Psoas muscle (tissue), 8 donors: Measurements from ENCODE around the gene RIN3. TPM values are rescaled to one million over a fixed set of nuclear protein-coding genes. Genes with fewer than 3 reads are reported as not detected.

Source experiments
- ATAC-seq, 4 donors: fragments of 200-7000 bp; cut with Tn5 transposase; one replicate each; pipeline ENCODE4 v1.9.1; 2020; ENCODE audit warnings: moderate library complexity in 3 of 4, mild to moderate bottlenecking in 2 of 4
- DNase-seq, 2 donors: peaks; one replicate each; pipeline ENCODE4 v3.0.0-alpha.2; 2020
- H3K27ac ChIP-seq: fragments of 200-600 bp; one replicate; pipeline ENCODE4 v1.8.0; 2022
- H3K27me3 ChIP-seq, 3 donors: fragments of 200-600 bp in 1 of 3; one replicate each; pipeline versions ENCODE4 v1.6.1 to v1.8.0; 2013 to 2022; ENCODE audit warnings: low read length in 2 of 3, mild to moderate bottlenecking in 2 of 3, moderate library complexity in 1 of 3; ENCODE audit not compliant: insufficient read depth in 3 of 3
- H3K36me3 ChIP-seq, 2 donors: fragments of 200-600 bp in 1 of 2; one replicate each; pipeline versions ENCODE4 v1.6.1 to v1.8.0; 2013 to 2022; ENCODE audit warnings: low read depth in 1 of 2, mild to moderate bottlenecking in 1 of 2, moderate library complexity in 1 of 2; ENCODE audit not compliant: insufficient read depth in 1 of 2
- H3K4me1 ChIP-seq: fragments of 200-600 bp; one replicate; pipeline ENCODE4 v1.8.0; 2022
- H3K4me3 ChIP-seq: fragments of 200-600 bp; one replicate; pipeline ENCODE4 v1.8.0; 2022; ENCODE audit warnings: mild to moderate bottlenecking
- H3K9me3 ChIP-seq: fragments of 200-600 bp; one replicate; pipeline ENCODE4 v1.8.0; 2022
- CTCF ChIP-seq: fragments of 200-600 bp; IDR thresholded peaks from one replicate; pipeline ENCODE4 v1.8.0; 2022; ENCODE audit warnings: antibody characterized with exemption
- WGBS, 3 donors: extraction: QIAGEN DNeasy Blood & Tissue Kit; methylation state at CpG; one replicate each; pipeline versions ENCODE4 v1.1.6 to v1.1.7; 2013; 5-methylcytosine and 5-hydroxymethylcytosine counted together
- intact Hi-C, 2 donors: fragments of 100-400 bp; cut with DNase I; formaldehyde crosslinking; loops; one replicate each; pipeline versions ENCODE4 v1.11.0 to v1.14.2; 2022
- polyA plus RNA-seq, 3 donors: library from polyadenylated mRNA; stranded (reverse); fragments of 200-250 nt; gene quantifications; one replicate each; pipeline ENCODE4 v1.2.3, GENCODE V29; 2013
- total RNA-seq, 4 donors: library from RNA; stranded (reverse); fragmentation: NEBNext Ultra II Directional in 2 of 4; extraction: Animal tissue kit (Norgen Biotek cat#: 25700) in 2 of 4; gene quantifications; one replicate each; pipeline versions ENCODE4 v1.2.1 to v1.2.4, GENCODE V29; 2021 to 2023
- donor health status: healthy with polysubstance abuse.
- donor health status: DM: no; HTN: no; CAD: no; lungs with moderate emphysema.
- donor health status: Bipolar disorder and iron deficiency.
- donor health status: healthy.
- donor health status: DM: yes; HTN: yes; CAD: no.
- donor health status: DM: no; HTN: no; CAD: no.
- donor health status: DM: no; HTN: no; CAD: no.
- donor health status: DM: yes; HTN: yes; CAD: no.

The RIN3 gene
- total and polyA plus RNA-seq, 7 donors = 1.2 to 8.7 (median 3.8) TPM

- Histone ChIP-seq H3K36me3 (no peaks in the 10 kb centered on the region), H3K4me3 (no peak overlapping the region), H3K4me1 (no peaks in the 10 kb centered on the region), H3K9me3 (no peaks in the 10 kb centered on the region), H3K27ac (no peak overlapping the region), H3K27me3 (no peaks in the 10 kb centered on the region)
- no peak for DNase-seq
- intact Hi-C loops = no loop called here
- 73 to 79% (median 76%) methylated on average over 6 of the region's 6 CpGs for WGBS, 3 donors
- no peak for ATAC-seq
- TF ChIP-seq CTCF = no peak
These were observed 17.3 kb upstream of the RIN3 start for GRCh38 chr14:92496191-92496857.

- intact Hi-C loops = no loop called here
- WGBS, 3 donors = 91 to 98% (median 93%) methylated on average over 8 of the region's 8 CpGs
- TF ChIP-seq CTCF = no peak
- Histone ChIP-seq H3K4me3 (no peak overlapping the region), H3K27ac (no peak overlapping the region), H3K9me3 (no peaks in the 10 kb centered on the region), H3K4me1 (no peaks in the 10 kb centered on the region), H3K36me3 (no peaks in the 10 kb centered on the region), H3K27me3 (no peaks in the 10 kb centered on the region)
- no peak for ATAC-seq
- no peak for DNase-seq
These were observed 16.2 kb upstream of the RIN3 start for GRCh38 chr14:92497391-92497790.

- no peak for DNase-seq
- Histone ChIP-seq H3K36me3 (no peaks in the 10 kb centered on the region), H3K4me1 (peaks cover 5% of the 10 kb centered on the region), H3K27me3 (no peaks in the 10 kb centered on the region), H3K4me3 (no peak overlapping the region), H3K9me3 (no peaks in the 10 kb centered on the region), H3K27ac (no peak overlapping the region)
- TF ChIP-seq CTCF = no peak
- intact Hi-C loops = no loop called here
- no peak for ATAC-seq
- WGBS, 3 donors = 28 to 55% (median 42%) methylated on average over 3 of the region's 3 CpGs
These were observed 14.3 kb upstream of the RIN3 start for GRCh38 chr14:92499234-92499633.

- no peak for TF ChIP-seq CTCF
- no peaks in the 10 kb centered on the region for H3K27me3 ChIP-seq
- H3K4me3 ChIP-seq = no peak overlapping the region
- H3K36me3 ChIP-seq = no peaks in the 10 kb centered on the region
- H3K27ac ChIP-seq = no peak overlapping the region
- WGBS, 3 donors = 32 to 47% (median 41%) methylated on average over 6 of the region's 6 CpGs
- ATAC-seq (no peak), DNase-seq (no peak)
- intact Hi-C loops = no loop called here
- H3K4me1 ChIP-seq = peaks cover 5% of the 10 kb centered on the region
- no peaks in the 10 kb centered on the region for H3K9me3 ChIP-seq
These were observed 13.1 kb upstream of the RIN3 start for GRCh38 chr14:92500491-92500941.

GRCh38 chr14:92501891-92502351 lies 11.7 kb upstream of the RIN3 start:
- no peaks in the 10 kb centered on the region for H3K36me3 ChIP-seq
- H3K4me1 ChIP-seq = peaks cover 5% of the 10 kb centered on the region
- TF ChIP-seq CTCF = no peak
- WGBS, 3 donors = 69 to 84% (median 71%) methylated on average over 5 of the region's 5 CpGs
- DNase-seq = no peak
- no peak overlapping the region for H3K27ac ChIP-seq
- H3K27me3 ChIP-seq = no peaks in the 10 kb centered on the region
- intact Hi-C loops = no loop called here
- no peaks in the 10 kb centered on the region for H3K9me3 ChIP-seq
- no peak for ATAC-seq
- H3K4me3 ChIP-seq = no peak overlapping the region
